SU-DHL-6 (cell line): ENCODE measurements around the gene CEP170B.

Experiments used
- EZH2phosphoT487 ChIP-seq: fragments of 200-600 bp; sonication (generic), shearing (Covaris generic); conservative IDR thresholded peaks from 2 replicates; pipeline ENCODE4 v1.6.1; 2018; ENCODE audit warnings: mild to moderate bottlenecking, antibody characterized with exemption, low read length, moderate library complexity, mixed read lengths
- TF ChIP-seq, protein P1 (sequence below): fragments of 200-600 bp; sonication (generic); IDR thresholded peaks from one replicate; pipeline ENCODE4 v1.5.1; 2017; ENCODE audit warnings: antibody characterized with exemption, mild to moderate bottlenecking, low read length, moderate library complexity; ENCODE audit not compliant: insufficient read depth, poor library complexity, severe bottlenecking

DNA sequence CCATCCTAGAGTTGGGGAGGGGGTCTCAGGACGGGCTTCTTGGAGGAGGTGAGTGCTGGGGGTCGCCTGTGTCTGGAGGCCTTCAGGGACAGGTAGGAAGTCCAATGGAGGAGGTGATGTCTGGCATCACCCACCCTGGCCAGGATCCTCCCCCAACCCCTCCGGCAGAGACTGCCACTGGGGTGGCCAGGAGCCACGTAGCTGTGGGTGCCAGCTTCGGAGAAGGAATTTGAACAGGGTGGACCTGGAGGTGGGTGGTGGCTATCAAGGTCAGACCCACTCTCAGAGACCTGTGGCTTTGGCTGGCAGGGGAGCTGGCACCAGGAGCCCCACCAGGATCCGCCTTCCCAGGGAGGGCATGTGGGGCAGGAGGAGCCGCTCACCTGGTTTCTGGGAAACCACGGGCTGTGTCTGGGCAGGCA, 9.1 kb downstream of the CEP170B start:
- TF ChIP-seq, protein P1, sequence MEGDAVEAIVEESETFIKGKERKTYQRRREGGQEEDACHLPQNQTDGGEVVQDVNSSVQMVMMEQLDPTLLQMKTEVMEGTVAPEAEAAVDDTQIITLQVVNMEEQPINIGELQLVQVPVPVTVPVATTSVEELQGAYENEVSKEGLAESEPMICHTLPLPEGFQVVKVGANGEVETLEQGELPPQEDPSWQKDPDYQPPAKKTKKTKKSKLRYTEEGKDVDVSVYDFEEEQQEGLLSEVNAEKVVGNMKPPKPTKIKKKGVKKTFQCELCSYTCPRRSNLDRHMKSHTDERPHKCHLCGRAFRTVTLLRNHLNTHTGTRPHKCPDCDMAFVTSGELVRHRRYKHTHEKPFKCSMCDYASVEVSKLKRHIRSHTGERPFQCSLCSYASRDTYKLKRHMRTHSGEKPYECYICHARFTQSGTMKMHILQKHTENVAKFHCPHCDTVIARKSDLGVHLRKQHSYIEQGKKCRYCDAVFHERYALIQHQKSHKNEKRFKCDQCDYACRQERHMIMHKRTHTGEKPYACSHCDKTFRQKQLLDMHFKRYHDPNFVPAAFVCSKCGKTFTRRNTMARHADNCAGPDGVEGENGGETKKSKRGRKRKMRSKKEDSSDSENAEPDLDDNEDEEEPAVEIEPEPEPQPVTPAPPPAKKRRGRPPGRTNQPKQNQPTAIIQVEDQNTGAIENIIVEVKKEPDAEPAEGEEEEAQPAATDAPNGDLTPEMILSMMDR = no peak
- no peak for TF ChIP-seq EZH2phosphoT487
